Type B pancreatic cell (in vitro differentiated cells): ENCODE data around the gene PRDX5. TPM values are rescaled to one million over a fixed set of nuclear protein-coding genes. Genes with fewer than 3 reads are reported as not detected.
A peak's percentile ranks its signal among the peaks of the same experiment; 100 is the strongest.
"Not testable (repeated sequence)": the region's sequence is repeated elsewhere in the genome, so short reads cannot be mapped to it uniquely, and the experiment has no call there.

ENCODE experiments used
- DNase-seq: peaks from one replicate; pipeline ENCODE4 v3.0.0; 2021; ENCODE audit warnings: mixed read lengths; ENCODE audit not compliant: unreplicated experiment; ENCODE audit errors: extremely low spot score
- H3K27ac Mint-ChIP-seq: 2 replicates; pipeline ENCODE4 v1.8.0; 2021; ENCODE audit warnings: mild to moderate bottlenecking, mixed read lengths
- H3K27me3 Mint-ChIP-seq: 2 replicates; pipeline ENCODE4 v1.8.0; 2021; ENCODE audit warnings: mixed read lengths
- H3K36me3 Mint-ChIP-seq: 2 replicates; pipeline ENCODE4 v1.8.0; 2021; ENCODE audit warnings: mixed read lengths
- H3K4me1 Mint-ChIP-seq: one replicate; pipeline ENCODE4 v1.8.0; 2021; ENCODE audit warnings: mixed read lengths; ENCODE audit not compliant: unreplicated experiment
- H3K4me3 Mint-ChIP-seq: 2 replicates; pipeline ENCODE4 v1.8.0; 2021; ENCODE audit warnings: mild to moderate bottlenecking, mixed read lengths
- H3K9me3 Mint-ChIP-seq: 2 replicates; pipeline ENCODE4 v1.8.0; 2021; ENCODE audit warnings: mixed read lengths
- CTCF ChIP-seq: fragments of 200-600 bp; sonication (generic); conservative IDR thresholded peaks from 2 replicates; pipeline ENCODE4 v1.5.0; 2021; ENCODE audit warnings: antibody characterized with exemption, mild to moderate bottlenecking
- total RNA-seq: library from RNA; stranded (reverse); gene quantifications from 2 replicates; pipeline ENCODE4 v1.2.1, GENCODE V29; 2021; ENCODE audit warnings: low replicate concordance

The PRDX5 gene
- total RNA-seq, 1 donor from 2014 or later: 166 TPM

GRCh38 chr11:64322925-64323260, 5.0 kb downstream of the PRDX5 start:
- no peak for DNase-seq
- Mint-ChIP-seq H3K9me3 (no peaks in the 10 kb centered on the region), H3K27ac (no peak overlapping the region), H3K36me3 (peaks cover 8% of the 10 kb centered on the region), H3K27me3 (no peaks in the 10 kb centered on the region), H3K4me3 (no peak overlapping the region), H3K4me1 (peaks cover 15% of the 10 kb centered on the region)
- no peak for TF ChIP-seq CTCF

- TF ChIP-seq CTCF: no peak
- peaks cover 8% of the 10 kb centered on the region for H3K36me3 Mint-ChIP-seq
- peak overlapping the region; percentile 41 for H3K27ac Mint-ChIP-seq
- H3K9me3 Mint-ChIP-seq: no peaks in the 10 kb centered on the region
- no peak for DNase-seq
- no peaks in the 10 kb centered on the region for H3K27me3 Mint-ChIP-seq
- peaks cover 15% of the 10 kb centered on the region for H3K4me1 Mint-ChIP-seq
- H3K4me3 Mint-ChIP-seq: no peak overlapping the region
Observed at GRCh38 chr11:64323373-64323772, 5.5 kb downstream of the PRDX5 start.

GRCh38 chr11:64323984-64324383, 6.1 kb downstream of the PRDX5 start:
- H3K36me3 Mint-ChIP-seq, H3K4me3 Mint-ChIP-seq, DNase-seq, H3K9me3 Mint-ChIP-seq, H3K27me3 Mint-ChIP-seq: not testable (repeated sequence)
- H3K27ac Mint-ChIP-seq: peak overlapping the region; percentile 41
- H3K4me1 Mint-ChIP-seq: peaks cover 13% of the 10 kb centered on the region

GRCh38 chr11:64324692-64325469, 7.0 kb downstream of the PRDX5 start:
- peak overlapping the region; percentile 46 for H3K27ac Mint-ChIP-seq
- peaks cover 8% of the 10 kb centered on the region for H3K36me3 Mint-ChIP-seq
- no peaks in the 10 kb centered on the region for H3K27me3 Mint-ChIP-seq
- peaks cover 9% of the 10 kb centered on the region for H3K4me1 Mint-ChIP-seq
- no peak for TF ChIP-seq CTCF
- DNase-seq: no peak
- H3K9me3 Mint-ChIP-seq: no peaks in the 10 kb centered on the region
- no peak overlapping the region for H3K4me3 Mint-ChIP-seq

- Mint-ChIP-seq H3K4me3 (no peak overlapping the region), H3K9me3 (no peaks in the 10 kb centered on the region), H3K27ac (no peak overlapping the region), H3K27me3 (no peaks in the 10 kb centered on the region), H3K4me1 (peaks cover 6% of the 10 kb centered on the region), H3K36me3 (no peaks in the 10 kb centered on the region)
- TF ChIP-seq CTCF: no peak
- DNase-seq: no peak
Observed at GRCh38 chr11:64327375-64327774, 9.5 kb downstream of the PRDX5 start.

- Mint-ChIP-seq H3K9me3 (no peaks in the 10 kb centered on the region), H3K4me3 (no peak overlapping the region), H3K4me1 (peaks cover 6% of the 10 kb centered on the region), H3K27ac (no peak overlapping the region), H3K27me3 (no peaks in the 10 kb centered on the region), H3K36me3 (no peaks in the 10 kb centered on the region)
- TF ChIP-seq CTCF: no peak
- no peak for DNase-seq
Observed at GRCh38 chr11:64327993-64328392, 10.1 kb downstream of the PRDX5 start.
